K562 (cell line): ENCODE data around the gene MINDY4. TPM values are rescaled to one million over a fixed set of nuclear protein-coding genes. Genes with fewer than 3 reads are reported as not detected.

Source experiments
- ATAC-seq: fragments of 200-7000 bp; cut with Tn5 transposase; 3 replicates; pipeline ENCODE4 v1.9.1; 2020; ENCODE audit warnings: moderate library complexity
- BruUV-seq: library from RNA; stranded (reverse); fragments of 400-500 nt; replicated peaks from 2 replicates; lab custom pipeline; 2021; lab: Mats Ljungman, UMichigan
- CTCF ChIA-PET: fragments of 300-600 bp; formaldehyde crosslinking; extraction: SDS; loops from one replicate; lab custom pipeline; 2021; ENCODE audit warnings: low intra/inter-chr PET ratio; lab: Yijun Ruan, JAX
- POLR2A ChIA-PET: fragments of 300-600, 350-650 bp; sonication (Branson Sonifier 250); formaldehyde crosslinking; extraction: SDS; loops from one replicate; lab custom pipeline; 2021; ENCODE audit warnings: antibody characterized with exemption, inconsistent platforms; lab: Yijun Ruan, JAX
- DNase-seq, 4 experiments: peaks; one replicate each; pipeline versions ENCODE4 v3.0.0 to v3.0.0-alpha.2; 2011 to 2018; ENCODE audit warnings: low spot score in 3 of 4, mixed read lengths in 3 of 4; ENCODE audit errors: extremely low read depth in 1 of 4
- FAIRE-seq: peaks from 2 replicates; lab custom pipeline; 2011; peaks lifted over from hg19 to GRCh38; lab: Jason Lieb, UNC
- H2AFZ ChIP-seq: 2 replicates; pipeline ENCODE4 v1.6.0; 2011; ENCODE audit warnings: low read depth, low read length, control low read depth, inconsistent platforms
- H3K27ac ChIP-seq: fragments of 200-600 bp; 3 replicates; pipeline ENCODE4 v1.8.0; 2011; ENCODE audit warnings: low read depth, mild to moderate bottlenecking, control low read depth, inconsistent platforms, low read length, moderate library complexity, mixed read lengths; ENCODE audit errors: extremely low read depth
- H3K27me3 ChIP-seq, 2 experiments: fragments of 300-600 bp in 1 of 2; 2 replicates in 1 of 2; 3 replicates in 1 of 2; pipeline versions ENCODE4 v1.6.0 to v1.8.0; 2011; ENCODE audit warnings: inconsistent platforms in 2 of 2, low read length in 2 of 2, mild to moderate bottlenecking in 1 of 2, mixed read lengths in 1 of 2, moderate library complexity in 1 of 2; ENCODE audit not compliant: control insufficient read depth in 2 of 2, insufficient read depth in 2 of 2
- H3K36me3 ChIP-seq: fragments of 300-600 bp; 3 replicates; pipeline ENCODE4 v1.8.0; 2011; ENCODE audit warnings: mild to moderate bottlenecking, low read length, inconsistent platforms; ENCODE audit not compliant: control insufficient read depth, insufficient read depth
- H3K4me1 ChIP-seq, 2 experiments: fragments of 200-600 bp in 1 of 2; replicated peaks in 1 of 2; 2 replicates in 1 of 2; 3 replicates in 1 of 2; pipeline versions ENCODE4 v1.5.1 to v1.8.0; 2011; ENCODE audit warnings: inconsistent platforms in 2 of 2, low read length in 2 of 2, mild to moderate bottlenecking in 1 of 2, mixed read lengths in 1 of 2, moderate library complexity in 1 of 2; ENCODE audit not compliant: control insufficient read depth in 2 of 2, insufficient read depth in 2 of 2
- H3K4me2 ChIP-seq: 2 replicates; pipeline ENCODE4 v1.6.1; 2011; ENCODE audit warnings: low read length, control low read depth, inconsistent platforms, mixed read lengths; ENCODE audit not compliant: insufficient read depth
- H3K4me3 ChIP-seq: fragments of 200-600 bp; sonication (generic), shearing (Covaris generic); 2 replicates; pipeline ENCODE4 v1.5.1; 2016; ENCODE audit warnings: control low read depth, inconsistent platforms
- H3K79me2 ChIP-seq: fragments of 200-600 bp; 3 replicates; pipeline ENCODE4 v1.8.0; 2011; ENCODE audit warnings: low read length, inconsistent platforms; ENCODE audit not compliant: control insufficient read depth, insufficient read depth
- H3K9ac ChIP-seq, 2 experiments: 2 replicates each; pipeline versions ENCODE4 v1.6.0 to v1.6.1; 2011; ENCODE audit warnings: low read depth in 2 of 2, low read length in 2 of 2, control low read depth in 1 of 2, inconsistent platforms in 1 of 2, mild to moderate bottlenecking in 1 of 2, mixed read lengths in 1 of 2; ENCODE audit not compliant: insufficient read depth in 1 of 2
- H3K9me1 ChIP-seq: one replicate; pipeline ENCODE4 v1.6.0; 2011; ENCODE audit warnings: inconsistent platforms, mild to moderate bottlenecking, low read length, moderate library complexity; ENCODE audit not compliant: control insufficient read depth, insufficient read depth
- H3K9me3 ChIP-seq: replicated peaks from 2 replicates; pipeline ENCODE4 v1.5.1; 2011; ENCODE audit warnings: low read depth, low read length, inconsistent platforms; ENCODE audit not compliant: control insufficient read depth, insufficient read depth
- H4K20me1 ChIP-seq: replicated peaks from 2 replicates; pipeline ENCODE4 v1.6.1; 2011; ENCODE audit warnings: low read length, inconsistent platforms, mixed read lengths; ENCODE audit not compliant: control insufficient read depth, insufficient read depth
- ADNP ChIP-seq: fragments of 200-800 bp; sonication (Bioruptor generic); IDR thresholded peaks from 2 replicates; pipeline ENCODE4 v1.6.1; 2016; ENCODE audit warnings: missing genetic modification characterization, missing compliant biosample characterization
- CHAMP1 ChIP-seq: fragments of 450-650 bp; IDR thresholded peaks from 2 replicates; pipeline ENCODE4 v1.6.1; 2016; ENCODE audit warnings: mild to moderate bottlenecking
- MAZ ChIP-seq, 2 experiments: fragments of 450-650 bp in 1 of 2; sonication (generic) in 1 of 2; formaldehyde crosslinking; IDR thresholded peaks in 1 of 2; conservative IDR thresholded peaks in 1 of 2; 2 replicates each; pipeline versions ENCODE4 v1.4.0 to v1.5.0; 2020; ENCODE audit warnings: mild to moderate bottlenecking in 1 of 2, missing genetic modification reagents in 1 of 2
- ZNF282 ChIP-seq: sonication (generic); formaldehyde crosslinking; IDR thresholded peaks from 2 replicates; pipeline ENCODE4 v1.8.1; 2023; ENCODE audit warnings: missing genetic modification reagents
- WGBS: fragments of 100-300 bp; shearing (Covaris generic); methylation state at CpG from one replicate; pipeline ENCODE4 v1.1.6; 2016; ENCODE audit warnings: low coverage, mixed read lengths; ENCODE audit not compliant: insufficient coverage; ENCODE audit errors: missing lambda C conversion rate; 5-methylcytosine and 5-hydroxymethylcytosine counted together
- in situ Hi-C: fragments of 300-500 bp; cut with MboI; formaldehyde crosslinking; loops from 4 replicates; pipeline ENCODE4 v1.15.0; 2018; ENCODE audit warnings: inconsistent platforms, mixed read lengths
- intact Hi-C: fragments of 100-400 bp; cut with micrococcal nuclease; formaldehyde crosslinking; loops from 2 replicates; pipeline ENCODE4 v1.14.2; 2022
- polyA plus RNA-seq, 8 experiments: library from polyadenylated mRNA; depleted of rRNA in 4 of 8; stranded (reverse) in 5 of 8; unstranded in 3 of 8; fragments of >200 nt; fragmentation: Nextera tagmentation in 2 of 8; fragmentation: Illumina TruSeq in 1 of 8; extraction: Ambion mirVana in 2 of 8; extraction: Trizol in 1 of 8; gene quantifications; 2 replicates each; pipeline versions ENCODE4 v1.2.1 to v1.2.3, GENCODE V29; 2011 to 2014; ENCODE audit warnings: inconsistent platforms in 1 of 8, missing spikeins in 1 of 8
- total RNA-seq, 7 experiments: library from RNA; depleted of rRNA in 6 of 7; stranded (reverse); fragments of >200 nt in 6 of 7; fragmentation: Illumina TruSeq in 2 of 7; extraction: Trizol in 2 of 7; gene quantifications; 2 replicates each; pipeline versions ENCODE4 v1.2.1 to v1.2.3, GENCODE V29; 2011 to 2021; ENCODE audit warnings: low replicate concordance in 1 of 7
- TF ChIP-seq, protein P1 (sequence below): sonication (generic); formaldehyde crosslinking; IDR thresholded peaks from 2 replicates; pipeline ENCODE4 v1.8.1; 2023; ENCODE audit warnings: mild to moderate bottlenecking, missing genetic modification reagents

The MINDY4 gene
- total and polyA plus RNA-seq, 9 of the 15 experiments (the other 6 are each of a cell fraction or from before 2014, with no cell fraction given) = 2.1 to 16.7 (median 11.0) TPM

DNA sequence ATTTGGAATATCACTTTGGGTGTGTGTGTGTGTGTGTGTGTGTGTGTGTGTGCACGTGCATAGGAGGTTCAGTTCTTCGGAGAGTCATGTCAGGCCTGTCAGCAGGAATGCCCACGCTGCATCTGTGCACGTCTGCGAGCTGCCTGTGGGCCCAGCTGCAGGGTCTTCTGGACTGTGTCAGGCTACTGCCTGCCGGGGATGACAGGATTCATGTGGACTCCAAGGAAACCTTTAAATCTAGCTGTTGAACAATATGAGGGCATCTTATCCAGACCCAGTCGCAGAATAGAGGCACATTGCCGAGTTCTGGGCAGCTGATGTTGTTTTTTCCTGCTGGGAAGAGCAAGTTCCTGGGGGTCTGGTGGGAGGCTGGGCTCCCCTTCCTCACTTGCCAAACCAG, 159.4 kb downstream of the MINDY4 start:
- Histone ChIP-seq H3K4me1 (peaks cover 5 to 29% of the 10 kb centered on the region in 2 experiments; a peak in 4 of 5 replicates), H3K27ac (no peak overlapping the region), H3K9me3 (no peaks in the 10 kb centered on the region), H3K27me3 (no peaks in the 10 kb centered on the region), H3K4me3 (no peak overlapping the region), H3K9me1 (peaks cover 4% of the 10 kb centered on the region), H3K4me2 (no peak overlapping the region), H3K36me3 (no peaks in the 10 kb centered on the region), H4K20me1 (no peaks in the 10 kb centered on the region), H2AFZ (no peak overlapping the region), H3K79me2 (no peaks in the 10 kb centered on the region), H3K9ac (no peak overlapping the region)
- ATAC-seq = no peak
- no peak for FAIRE-seq
- BruUV-seq = no TSS peak
- 33% methylated on average over 8 of the region's 8 CpGs for WGBS
- in situ Hi-C loops = no loop called here
- no peak for TF ChIP-seq MAZ (CRISPR knock-in tag; conservative IDR thresholded peaks at IDR 0.05 in 1 of 2, IDR thresholded peaks at IDR 0.05 in 1 of 2)
- no peak for TF ChIP-seq ADNP (tag)
- no peak for TF ChIP-seq ZNF282
- POLR2A ChIA-PET = interaction anchor here (0.7 to 1.5 kb wide), 2 partner anchors 8 to 215 kb away, joined by 3 to 5 read pairs; no protein-coding TSS in a partner anchor
- CTCF ChIA-PET = interaction anchor here (0.6 kb wide), 1 partner anchor 114 kb away, joined by 3 read pairs; no protein-coding TSS in a partner anchor
- peak in 2 of 4 experiments; percentile 4 for DNase-seq
- intact Hi-C loops = no loop called here

DNA sequence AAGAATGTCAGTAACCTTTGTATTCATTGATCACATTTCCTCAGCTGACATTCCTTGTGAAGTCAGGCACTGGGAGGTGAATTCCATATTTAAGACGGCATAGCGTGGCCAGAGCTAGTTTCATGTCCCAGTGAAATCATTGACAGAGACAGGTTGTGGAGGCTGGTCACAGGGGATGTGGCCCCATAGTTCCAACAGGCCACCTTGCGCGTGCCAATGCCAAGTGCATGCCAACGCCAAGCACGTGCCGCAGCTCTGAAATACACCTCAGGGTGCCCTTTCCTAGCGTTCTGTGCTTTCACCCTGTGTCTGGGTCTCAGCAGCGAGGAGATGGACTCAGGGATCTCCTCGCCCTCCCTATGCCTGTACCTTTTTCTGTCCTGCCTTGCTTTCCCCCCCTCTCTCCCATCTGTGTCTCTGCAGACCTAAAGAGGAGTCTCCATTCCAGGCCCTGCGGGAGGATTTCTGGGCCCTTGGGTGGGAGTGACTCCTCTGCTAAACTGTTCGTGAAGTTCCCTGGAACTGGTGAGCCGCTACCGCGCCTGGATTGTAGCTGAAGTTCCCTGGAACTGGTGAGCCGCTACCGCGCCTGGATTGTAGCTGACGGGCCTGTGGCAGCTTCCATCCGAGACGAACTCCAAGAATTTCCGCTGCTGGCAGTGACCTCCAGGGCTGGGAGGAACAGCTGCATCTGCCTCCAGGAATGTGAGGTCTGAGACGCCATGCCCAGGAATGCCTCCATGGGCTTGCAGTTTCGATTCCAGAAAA, 160.1 kb downstream of the MINDY4 start:
- WGBS = 65% methylated on average over 23 of the region's 24 CpGs
- Histone ChIP-seq H3K9me1 (no peaks in the 10 kb centered on the region), H3K4me2 (no peak overlapping the region), H3K9ac (peak overlapping the region in 1 of 2 experiments; percentile 52; a peak in 1 of 4 replicates), H4K20me1 (no peaks in the 10 kb centered on the region), H3K79me2 (no peaks in the 10 kb centered on the region), H3K36me3 (no peaks in the 10 kb centered on the region), H3K27ac (no peak overlapping the region), H3K9me3 (no peaks in the 10 kb centered on the region), H3K4me3 (no peak overlapping the region), H3K27me3 (no peaks in the 10 kb centered on the region), H2AFZ (no peak overlapping the region), H3K4me1 (peaks cover 0 to 25% of the 10 kb centered on the region in 2 experiments; a peak in 2 of 5 replicates)
- CTCF ChIA-PET = interaction anchor here (0.6 kb wide), 1 partner anchor 115 kb away, joined by 3 read pairs; no protein-coding TSS in a partner anchor
- no peak for FAIRE-seq
- DNase-seq = peak in 2 of 4 experiments; percentile 5 to 6
- no peak for ATAC-seq
- BruUV-seq = no TSS peak
- intact Hi-C loops = no loop called here
- in situ Hi-C loops = no loop called here
- POLR2A ChIA-PET = interaction anchor here (1.5 kb wide), 1 partner anchor 7 kb away, joined by 5 read pairs; no protein-coding TSS in a partner anchor
- TF ChIP-seq, protein P1, sequence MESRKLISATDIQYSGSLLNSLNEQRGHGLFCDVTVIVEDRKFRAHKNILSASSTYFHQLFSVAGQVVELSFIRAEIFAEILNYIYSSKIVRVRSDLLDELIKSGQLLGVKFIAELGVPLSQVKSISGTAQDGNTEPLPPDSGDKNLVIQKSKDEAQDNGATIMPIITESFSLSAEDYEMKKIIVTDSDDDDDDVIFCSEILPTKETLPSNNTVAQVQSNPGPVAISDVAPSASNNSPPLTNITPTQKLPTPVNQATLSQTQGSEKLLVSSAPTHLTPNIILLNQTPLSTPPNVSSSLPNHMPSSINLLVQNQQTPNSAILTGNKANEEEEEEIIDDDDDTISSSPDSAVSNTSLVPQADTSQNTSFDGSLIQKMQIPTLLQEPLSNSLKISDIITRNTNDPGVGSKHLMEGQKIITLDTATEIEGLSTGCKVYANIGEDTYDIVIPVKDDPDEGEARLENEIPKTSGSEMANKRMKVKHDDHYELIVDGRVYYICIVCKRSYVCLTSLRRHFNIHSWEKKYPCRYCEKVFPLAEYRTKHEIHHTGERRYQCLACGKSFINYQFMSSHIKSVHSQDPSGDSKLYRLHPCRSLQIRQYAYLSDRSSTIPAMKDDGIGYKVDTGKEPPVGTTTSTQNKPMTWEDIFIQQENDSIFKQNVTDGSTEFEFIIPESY = 0 out of 2 replicates have a peak, but pooled peaks have one; percentile 22
- no peak for TF ChIP-seq CHAMP1
